Endothelial cell (in vitro differentiated cells): ENCODE data around the gene MT1A. TPM values are rescaled to one million over a fixed set of nuclear protein-coding genes. Genes with fewer than 3 reads are reported as not detected.

Source experiments
- DNase-seq: peaks from one replicate; pipeline ENCODE4 v3.0.0; 2021; ENCODE audit warnings: low spot score
- H3K27ac Mint-ChIP-seq: one replicate; pipeline ENCODE4 v1.8.0; 2021; ENCODE audit warnings: mixed read lengths, inconsistent platforms; ENCODE audit not compliant: unreplicated experiment
- H3K27me3 Mint-ChIP-seq: one replicate; pipeline ENCODE4 v1.8.0; 2021; ENCODE audit warnings: mild to moderate bottlenecking, moderate library complexity, mixed read lengths, inconsistent platforms; ENCODE audit not compliant: unreplicated experiment
- H3K36me3 Mint-ChIP-seq: one replicate; pipeline ENCODE4 v1.8.0; 2021; ENCODE audit warnings: mild to moderate bottlenecking, low read depth, mixed read lengths, inconsistent platforms; ENCODE audit not compliant: unreplicated experiment
- H3K4me1 Mint-ChIP-seq: one replicate; pipeline ENCODE4 v1.8.0; 2021; ENCODE audit warnings: mild to moderate bottlenecking, mixed read lengths, inconsistent platforms; ENCODE audit not compliant: unreplicated experiment
- H3K4me3 Mint-ChIP-seq: one replicate; pipeline ENCODE4 v1.8.0; 2021; ENCODE audit warnings: mild to moderate bottlenecking, mixed read lengths, inconsistent platforms; ENCODE audit not compliant: unreplicated experiment
- H3K9me3 Mint-ChIP-seq: one replicate; pipeline ENCODE4 v1.8.0; 2021; ENCODE audit warnings: mixed read lengths, inconsistent platforms; ENCODE audit not compliant: unreplicated experiment
- CTCF ChIP-seq: fragments of 200-600 bp; sonication (generic); IDR thresholded peaks from one replicate; pipeline ENCODE4 v1.5.0; 2021; ENCODE audit warnings: antibody characterized with exemption; ENCODE audit not compliant: unreplicated experiment
- total RNA-seq: library from RNA; stranded (reverse); fragmentation: NEBNext Ultra II Directional; extraction: Animal tissue kit (Norgen Biotek cat#: 25700); gene quantifications from one replicate; pipeline ENCODE4 v1.2.1, GENCODE V29; 2021; ENCODE audit not compliant: unreplicated experiment

Gene MT1A
- total RNA-seq, 1 donor from 2014 or later: not detected

- Mint-ChIP-seq H3K27me3 (peaks cover 17% of the 10 kb centered on the region), H3K4me3 (no peak overlapping the region)
Observed at GRCh38 chr16:56652600-56652999, 14.1 kb downstream of the MT1A start.

GRCh38 chr16:56653218-56653617 lies 14.8 kb downstream of the MT1A start:
- Mint-ChIP-seq H3K4me1 (peaks cover 7% of the 10 kb centered on the region), H3K9me3 (no peaks in the 10 kb centered on the region), H3K27ac (no peak overlapping the region), H3K27me3 (peaks cover 17% of the 10 kb centered on the region), H3K4me3 (no peak overlapping the region), H3K36me3 (no peaks in the 10 kb centered on the region)
- no peak for DNase-seq
- no peak for TF ChIP-seq CTCF

More at GRCh38 chr16:56652600-56652999, 14.1 kb downstream of the MT1A start:
- H3K27ac Mint-ChIP-seq: no peak overlapping the region
- H3K9me3 Mint-ChIP-seq: no peaks in the 10 kb centered on the region
- TF ChIP-seq CTCF: no peak
- peaks cover 3% of the 10 kb centered on the region for H3K4me1 Mint-ChIP-seq
- DNase-seq: no peak
- H3K36me3 Mint-ChIP-seq: no peaks in the 10 kb centered on the region

- DNase-seq: no peak
- Mint-ChIP-seq H3K27me3 (peaks cover 22% of the 10 kb centered on the region), H3K9me3 (no peaks in the 10 kb centered on the region), H3K4me1 (peaks cover 10% of the 10 kb centered on the region), H3K27ac (no peak within 1 kb of the TSS), H3K36me3 (no peaks in the 10 kb centered on the region), H3K4me3 (peak within 1 kb of the TSS; percentile 88)
- no peak for TF ChIP-seq CTCF
Observed at GRCh38 chr16:56657555-56658326, 19.3 kb downstream of the MT1A start, which contains the start of gene MT1F. Gene MT1F (plus strand): TSS chr16:56657959. CDS start chr16:56658059, 100 bp downstream.

GRCh38 chr16:56658327-56658875 lies 19.9 kb downstream of the MT1A start:
- Mint-ChIP-seq H3K9me3 (no peaks in the 10 kb centered on the region), H3K4me1 (peaks cover 10% of the 10 kb centered on the region), H3K27ac (no peak overlapping the region), H3K4me3 (peak overlapping the region; percentile 88), H3K36me3 (no peaks in the 10 kb centered on the region), H3K27me3 (peaks cover 18% of the 10 kb centered on the region)
- no peak for TF ChIP-seq CTCF
- no peak for DNase-seq
